KMS-11 (cell line): ENCODE results near the gene MTA1.

Experiments
- H2AFZ ChIP-seq: fragments of 200-600 bp; sonication (generic); 2 replicates; pipeline ENCODE4 v1.6.1; 2016; ENCODE audit warnings: antibody characterized with exemption, mixed run types, low read depth
- H3K27ac ChIP-seq: fragments of 200-600 bp; sonication (generic); 2 replicates; pipeline ENCODE4 v1.6.1; 2016; ENCODE audit warnings: mild to moderate bottlenecking, mixed run types
- H3K27me3 ChIP-seq: fragments of 200-600 bp; sonication (generic); 2 replicates; pipeline ENCODE4 v1.6.1; 2017; ENCODE audit warnings: mild to moderate bottlenecking, low read depth, mixed run types, moderate library complexity; ENCODE audit not compliant: insufficient read depth
- H3K36me3 ChIP-seq: fragments of 200-600 bp; sonication (generic); 2 replicates; pipeline ENCODE4 v1.6.1; 2017; ENCODE audit warnings: mild to moderate bottlenecking, mixed run types; ENCODE audit not compliant: insufficient read depth
- H3K4me1 ChIP-seq: fragments of 200-600 bp; sonication (generic); 2 replicates; pipeline ENCODE4 v1.6.1; 2016; ENCODE audit warnings: mild to moderate bottlenecking, low read depth, mixed run types; ENCODE audit not compliant: poor library complexity, severe bottlenecking
- H3K4me2 ChIP-seq: fragments of 200-600 bp; sonication (generic); 2 replicates; pipeline ENCODE4 v1.7.0; 2016; ENCODE audit warnings: mild to moderate bottlenecking, mixed run types
- H3K4me3 ChIP-seq: fragments of 200-600 bp; sonication (generic); IDR thresholded peaks from 2 replicates; pipeline ENCODE4 v1.6.1; 2017; ENCODE audit warnings: low read depth, low read length, mixed read lengths; ENCODE audit not compliant: insufficient read depth
- H3K79me2 ChIP-seq: fragments of 200-600 bp; sonication (generic); 2 replicates; pipeline ENCODE4 v1.6.1; 2016; ENCODE audit warnings: low read depth, mixed run types; ENCODE audit not compliant: insufficient read depth
- H3K9ac ChIP-seq: fragments of 200-600 bp; sonication (generic); 2 replicates; pipeline ENCODE4 v1.6.1; 2016; ENCODE audit warnings: mild to moderate bottlenecking, mixed run types
- H4K20me1 ChIP-seq: fragments of 200-600 bp; sonication (generic); 2 replicates; pipeline ENCODE4 v1.6.1; 2016; ENCODE audit warnings: mild to moderate bottlenecking, mixed run types; ENCODE audit not compliant: insufficient read depth
- TF ChIP-seq, protein P1 (sequence below): fragments of 200-600 bp; sonication (generic); conservative IDR thresholded peaks from 2 replicates; pipeline ENCODE4 v1.6.1; 2017; ENCODE audit warnings: low read depth, mild to moderate bottlenecking, antibody characterized with exemption, low read length, moderate library complexity, mixed read lengths

MTA1 gene

DNA sequence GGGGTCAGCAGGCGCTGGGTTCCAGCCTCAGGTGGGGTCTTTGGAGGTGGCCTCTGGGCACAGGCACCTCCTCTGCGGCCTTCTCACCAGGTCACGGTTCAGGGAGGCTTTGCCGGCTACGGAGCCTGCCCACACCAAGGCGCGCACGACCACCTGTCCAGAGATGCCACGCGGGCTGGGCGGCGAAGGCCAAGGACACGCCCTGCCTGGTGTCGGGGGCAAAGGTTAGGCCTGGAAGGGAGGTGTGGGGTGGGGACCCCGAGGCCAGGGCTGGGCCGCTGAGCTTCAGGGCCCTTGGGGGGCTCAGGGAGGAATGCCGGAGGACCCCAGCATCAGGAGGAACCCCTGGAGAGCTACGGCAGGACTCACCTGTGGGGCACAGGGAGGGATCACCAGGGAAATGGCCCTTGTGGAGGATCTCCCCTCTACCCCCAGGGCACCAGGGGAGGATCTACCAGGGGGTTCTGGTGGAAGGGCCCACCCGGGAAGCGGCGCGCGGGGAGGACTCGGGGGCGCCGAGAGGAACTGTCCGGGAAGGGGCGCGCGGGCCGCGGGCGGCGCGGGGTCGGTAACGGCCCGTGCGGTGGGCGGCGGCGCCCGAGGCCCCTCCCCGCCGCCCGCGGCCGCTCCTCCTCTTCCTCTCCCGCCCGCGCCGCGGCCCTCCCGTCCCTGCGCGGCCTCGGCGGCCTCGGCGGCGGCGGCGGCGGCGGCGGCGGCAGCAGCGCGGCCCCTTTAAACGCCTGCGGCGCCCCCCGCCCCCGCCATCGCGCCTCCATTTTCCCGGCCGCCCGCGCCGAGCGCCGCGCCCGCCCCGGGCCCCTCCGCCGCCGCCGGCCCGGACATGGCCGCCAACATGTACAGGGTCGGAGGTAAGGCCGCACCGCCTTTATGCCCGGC, at the start of gene MTA1:
MTA1 (plus strand) TSS at position 633 of the 897 bp plus-strand sequence; CDS start at position 842, 209 bp downstream.
- Histone ChIP-seq H3K4me1 (peaks cover 8% of the 10 kb centered on the region), H3K4me3 (no peak within 1 kb of the TSS), H3K79me2 (peaks cover 41% of the 10 kb centered on the region), H3K27me3 (no peaks in the 10 kb centered on the region), H3K9ac (peak within 1 kb of the TSS; percentile 88), H2AFZ (peak within 1 kb of the TSS; percentile 54; the same call in 1 of the 2 replicates), H4K20me1 (no peaks in the 10 kb centered on the region), H3K27ac (peak within 1 kb of the TSS; percentile 52), H3K4me2 (peak within 1 kb of the TSS; percentile 48), H3K36me3 (no peaks in the 10 kb centered on the region)
- TF ChIP-seq, protein P1, sequence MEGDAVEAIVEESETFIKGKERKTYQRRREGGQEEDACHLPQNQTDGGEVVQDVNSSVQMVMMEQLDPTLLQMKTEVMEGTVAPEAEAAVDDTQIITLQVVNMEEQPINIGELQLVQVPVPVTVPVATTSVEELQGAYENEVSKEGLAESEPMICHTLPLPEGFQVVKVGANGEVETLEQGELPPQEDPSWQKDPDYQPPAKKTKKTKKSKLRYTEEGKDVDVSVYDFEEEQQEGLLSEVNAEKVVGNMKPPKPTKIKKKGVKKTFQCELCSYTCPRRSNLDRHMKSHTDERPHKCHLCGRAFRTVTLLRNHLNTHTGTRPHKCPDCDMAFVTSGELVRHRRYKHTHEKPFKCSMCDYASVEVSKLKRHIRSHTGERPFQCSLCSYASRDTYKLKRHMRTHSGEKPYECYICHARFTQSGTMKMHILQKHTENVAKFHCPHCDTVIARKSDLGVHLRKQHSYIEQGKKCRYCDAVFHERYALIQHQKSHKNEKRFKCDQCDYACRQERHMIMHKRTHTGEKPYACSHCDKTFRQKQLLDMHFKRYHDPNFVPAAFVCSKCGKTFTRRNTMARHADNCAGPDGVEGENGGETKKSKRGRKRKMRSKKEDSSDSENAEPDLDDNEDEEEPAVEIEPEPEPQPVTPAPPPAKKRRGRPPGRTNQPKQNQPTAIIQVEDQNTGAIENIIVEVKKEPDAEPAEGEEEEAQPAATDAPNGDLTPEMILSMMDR: no peak

DNA sequence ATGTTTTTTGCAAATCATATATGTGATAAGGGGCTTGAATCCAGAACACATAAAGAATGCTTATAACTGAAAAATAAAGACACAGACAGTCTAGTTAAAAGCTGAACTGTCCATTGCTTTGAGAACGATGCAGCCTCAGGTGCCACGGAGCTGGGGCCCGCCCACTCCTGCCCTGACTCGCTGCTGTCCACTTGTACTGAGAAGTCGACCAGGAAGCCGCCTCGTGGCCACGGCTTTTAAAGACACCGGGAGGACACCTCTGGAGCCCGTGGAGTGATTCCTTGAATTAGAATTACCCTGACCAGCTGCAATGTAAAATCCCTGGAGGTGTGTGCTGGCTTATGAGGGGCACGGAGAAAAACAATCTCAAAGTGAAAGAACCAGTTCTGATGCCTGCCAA, 45.2 kb upstream of the MTA1 start:
- no peaks in the 10 kb centered on the region for H4K20me1 ChIP-seq
- no peak overlapping the region for H2AFZ ChIP-seq
- H3K36me3 ChIP-seq: no peaks in the 10 kb centered on the region
- peaks cover 6% of the 10 kb centered on the region for H3K4me1 ChIP-seq
- TF ChIP-seq, protein P1: no peak
- H3K27me3 ChIP-seq: no peaks in the 10 kb centered on the region
- no peak overlapping the region for H3K4me2 ChIP-seq
- no peak overlapping the region for H3K27ac ChIP-seq
- H3K79me2 ChIP-seq: no peaks in the 10 kb centered on the region
- H3K4me3 ChIP-seq: no peak overlapping the region
- H3K9ac ChIP-seq: no peak overlapping the region

DNA sequence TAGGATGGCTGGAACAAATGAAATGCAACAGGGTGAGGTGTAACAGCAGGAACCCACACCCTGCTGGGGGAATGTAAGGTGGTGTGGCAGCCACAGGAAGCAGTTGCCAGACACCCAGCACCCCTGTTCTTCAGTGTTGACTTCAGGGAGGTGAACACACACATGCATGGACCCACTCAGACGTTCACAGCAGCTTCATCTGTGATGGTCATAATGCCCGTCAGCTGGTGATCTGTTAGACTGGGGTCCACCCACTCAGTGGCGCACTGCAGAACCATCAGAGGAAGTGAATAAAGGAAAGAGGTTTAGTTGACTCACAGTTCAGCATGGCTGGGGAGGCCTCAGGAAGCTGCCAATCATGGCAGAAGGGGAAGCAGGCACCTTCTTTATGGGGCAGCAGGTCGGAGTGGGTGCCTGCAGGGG, 44.0 kb upstream of the MTA1 start:
- no peaks in the 10 kb centered on the region for H4K20me1 ChIP-seq
- no peak overlapping the region for H2AFZ ChIP-seq
- no peaks in the 10 kb centered on the region for H3K36me3 ChIP-seq
- no peak overlapping the region for H3K9ac ChIP-seq
- H3K4me2 ChIP-seq: no peak overlapping the region
- no peak overlapping the region for H3K27ac ChIP-seq
- TF ChIP-seq, protein P1: no peak
- H3K4me3 ChIP-seq: no peak overlapping the region
- peaks cover 4% of the 10 kb centered on the region for H3K4me1 ChIP-seq
- no peaks in the 10 kb centered on the region for H3K79me2 ChIP-seq
- H3K27me3 ChIP-seq: no peaks in the 10 kb centered on the region

DNA sequence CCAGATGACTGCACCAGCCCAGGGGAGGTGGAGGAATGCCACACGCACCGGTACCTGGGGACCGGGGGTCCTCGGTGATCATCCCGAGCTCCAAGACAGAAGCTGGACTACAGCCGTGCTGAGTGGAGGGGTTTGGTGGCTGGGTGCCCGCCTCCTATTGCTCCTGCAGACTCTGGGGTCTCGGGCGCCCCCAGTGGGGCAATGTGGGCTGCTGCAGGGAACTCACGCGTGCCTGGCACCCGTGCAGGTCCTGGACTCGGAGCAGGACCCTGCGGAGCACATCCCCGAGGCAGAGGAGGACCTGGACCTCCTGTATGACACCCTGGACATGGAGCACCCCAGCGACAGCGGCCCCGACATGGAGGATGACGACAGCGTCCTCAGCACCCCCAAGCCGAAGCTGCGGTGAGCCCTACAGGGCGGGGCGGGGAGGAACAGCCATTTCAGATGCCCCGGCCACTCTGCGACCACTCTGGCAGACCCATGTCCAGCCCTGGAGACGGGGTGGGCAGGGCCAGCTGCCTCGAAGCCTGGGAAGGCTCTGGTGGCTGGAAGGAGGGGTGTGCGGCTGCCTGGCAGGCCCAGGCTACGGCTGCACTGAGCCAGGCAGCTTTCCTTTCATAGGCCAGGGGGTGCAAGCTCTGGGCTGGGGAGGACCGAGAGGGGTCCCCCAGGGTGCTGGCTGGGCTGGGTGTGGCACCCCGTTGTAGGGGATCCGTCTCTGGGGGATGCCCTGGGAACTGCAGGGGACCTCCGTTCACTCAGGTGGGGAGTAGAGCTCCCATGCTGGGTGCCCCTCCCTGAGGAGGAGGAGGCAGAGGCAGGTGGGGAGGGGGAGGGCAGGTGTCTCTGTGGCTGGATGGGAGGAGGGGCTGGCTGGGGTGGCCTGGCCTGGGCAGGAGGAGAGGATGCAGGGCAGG, 42.8 kb upstream of the MTA1 start:
- H3K4me3 ChIP-seq: no peak overlapping the region
- H3K27ac ChIP-seq: no peak overlapping the region
- H3K36me3 ChIP-seq: no peaks in the 10 kb centered on the region
- no peaks in the 10 kb centered on the region for H4K20me1 ChIP-seq
- TF ChIP-seq, protein P1: no peak
- H3K27me3 ChIP-seq: no peaks in the 10 kb centered on the region
- H3K9ac ChIP-seq: no peak overlapping the region
- no peaks in the 10 kb centered on the region for H3K79me2 ChIP-seq
- no peaks in the 10 kb centered on the region for H3K4me1 ChIP-seq
- H2AFZ ChIP-seq: no peak overlapping the region
- no peak overlapping the region for H3K4me2 ChIP-seq
